Glutamatergic neuron (in vitro differentiated cells): Measurements from ENCODE around the gene IRS2. TPM values are rescaled to one million over a fixed set of nuclear protein-coding genes. Genes with fewer than 3 reads are reported as not detected.
A peak's percentile ranks its signal among the peaks of the same experiment; 100 is the strongest.

Experiments used
- DNase-seq: peaks from one replicate; pipeline ENCODE4 v3.0.0; 2022
- H3K27ac Mint-ChIP-seq: one replicate; pipeline ENCODE4 v1.8.0; 2020; ENCODE audit warnings: mild to moderate bottlenecking, mixed read lengths, inconsistent platforms; ENCODE audit not compliant: unreplicated experiment
- H3K27me3 Mint-ChIP-seq: one replicate; pipeline ENCODE4 v1.8.0; 2020; ENCODE audit warnings: mild to moderate bottlenecking, moderate library complexity, mixed read lengths, inconsistent platforms; ENCODE audit not compliant: unreplicated experiment
- H3K36me3 Mint-ChIP-seq: one replicate; pipeline ENCODE4 v1.8.0; 2020; ENCODE audit warnings: mild to moderate bottlenecking, mixed read lengths, inconsistent platforms; ENCODE audit not compliant: unreplicated experiment
- H3K4me1 Mint-ChIP-seq: one replicate; pipeline ENCODE4 v1.8.0; 2020; ENCODE audit warnings: mild to moderate bottlenecking, low read depth, mixed read lengths, inconsistent platforms; ENCODE audit not compliant: unreplicated experiment
- H3K4me3 Mint-ChIP-seq: one replicate; pipeline ENCODE4 v1.8.0; 2020; ENCODE audit warnings: mild to moderate bottlenecking, mixed read lengths, inconsistent platforms; ENCODE audit not compliant: unreplicated experiment
- H3K9me3 Mint-ChIP-seq: one replicate; pipeline ENCODE4 v1.8.0; 2020; ENCODE audit warnings: mild to moderate bottlenecking, moderate library complexity, mixed read lengths, inconsistent platforms; ENCODE audit not compliant: unreplicated experiment
- CTCF ChIP-seq: fragments of 200-600 bp; sonication (generic); IDR thresholded peaks from one replicate; pipeline ENCODE4 v1.5.0; 2021; ENCODE audit not compliant: partially characterized antibody, unreplicated experiment
- total RNA-seq: library from RNA; stranded (reverse); fragmentation: NEBNext Ultra II Directional; extraction: Animal tissue kit (Norgen Biotek cat#: 25700); gene quantifications from one replicate; pipeline ENCODE4 v1.2.1, GENCODE V29; 2021; ENCODE audit not compliant: unreplicated experiment

IRS2 gene
- total RNA-seq, 1 donor from 2014 or later: 27.0 TPM

- no peak overlapping the region for H3K27ac Mint-ChIP-seq
- no peaks in the 10 kb centered on the region for H3K27me3 Mint-ChIP-seq
- no peak for TF ChIP-seq CTCF
- H3K4me3 Mint-ChIP-seq: no peak overlapping the region
- no peaks in the 10 kb centered on the region for H3K36me3 Mint-ChIP-seq
- no peak for DNase-seq
- H3K4me1 Mint-ChIP-seq: peaks cover 10% of the 10 kb centered on the region
- peaks cover 2% of the 10 kb centered on the region for H3K9me3 Mint-ChIP-seq
Measured at GRCh38 chr13:109789262-109789661, 2.9 kb upstream of the IRS2 start.

GRCh38 chr13:109788372-109789111 lies 2.2 kb upstream of the IRS2 start:
- Mint-ChIP-seq H3K27me3 (peaks cover 2% of the 10 kb centered on the region), H3K4me3 (peak overlapping the region; percentile 5), H3K9me3 (peaks cover 2% of the 10 kb centered on the region), H3K4me1 (peaks cover 10% of the 10 kb centered on the region), H3K36me3 (no peaks in the 10 kb centered on the region), H3K27ac (no peak overlapping the region)
- TF ChIP-seq CTCF: no peak
- no peak for DNase-seq

- H3K4me1 Mint-ChIP-seq: peaks cover 10% of the 10 kb centered on the region
- H3K9me3 Mint-ChIP-seq: peaks cover 2% of the 10 kb centered on the region
- H3K36me3 Mint-ChIP-seq: no peaks in the 10 kb centered on the region
- no peak for TF ChIP-seq CTCF
- peak overlapping the region; percentile 84 for H3K27ac Mint-ChIP-seq
- peak; percentile 70 for DNase-seq
- peaks cover 3% of the 10 kb centered on the region for H3K27me3 Mint-ChIP-seq
- H3K4me3 Mint-ChIP-seq: peak overlapping the region; percentile 82
Measured at GRCh38 chr13:109787135-109787954, 962 bp upstream of the IRS2 start.

GRCh38 chr13:109785892-109786450 lies 412 bp downstream of the IRS2 start:
- H3K27ac Mint-ChIP-seq: no peak overlapping the region

More at GRCh38 chr13:109785892-109786450, 412 bp downstream of the IRS2 start:
- TF ChIP-seq CTCF: no peak
- H3K36me3 Mint-ChIP-seq: no peaks in the 10 kb centered on the region
- peak overlapping the region; percentile 68 for H3K4me3 Mint-ChIP-seq
- peaks cover 2% of the 10 kb centered on the region for H3K9me3 Mint-ChIP-seq
- H3K4me1 Mint-ChIP-seq: peaks cover 13% of the 10 kb centered on the region
- peaks cover 3% of the 10 kb centered on the region for H3K27me3 Mint-ChIP-seq
- DNase-seq: peak; percentile 47
